GM23338 (cell line): ENCODE measurements around the gene ACSL6. TPM values are rescaled to one million over a fixed set of nuclear protein-coding genes. Genes with fewer than 3 reads are reported as not detected.

Experiments
- ATAC-seq: fragments of 200-7000 bp; cut with Tn5 transposase; 3 replicates; pipeline ENCODE4 v1.9.1; 2020
- DNase-seq: peaks from one replicate; pipeline ENCODE4 v3.0.0-alpha.2; 2015; ENCODE audit warnings: low spot score
- H2AFZ ChIP-seq: fragments of 200-600 bp; sonication (generic); 2 replicates; pipeline ENCODE4 v1.8.0; 2016; ENCODE audit warnings: antibody characterized with exemption, mild to moderate bottlenecking, moderate library complexity
- H3F3A ChIP-seq: fragments of 200-600 bp; sonication (generic); replicated peaks from 2 replicates; pipeline ENCODE4 v1.8.0; 2017; ENCODE audit warnings: antibody characterized with exemption, mixed run types, low read depth
- H3K27ac ChIP-seq: fragments of 200-600 bp; sonication (generic); 2 replicates; pipeline ENCODE4 v1.6.1; 2016; ENCODE audit warnings: low read depth
- H3K27me3 ChIP-seq: fragments of 200-600 bp; sonication (generic); 2 replicates; pipeline ENCODE4 v1.8.0; 2016; ENCODE audit warnings: mild to moderate bottlenecking, mixed run types, moderate library complexity; ENCODE audit not compliant: insufficient read depth
- H3K36me3 ChIP-seq: fragments of 200-600 bp; sonication (generic); 2 replicates; pipeline ENCODE4 v1.8.0; 2016; ENCODE audit warnings: mild to moderate bottlenecking; ENCODE audit not compliant: insufficient read depth
- H3K4me1 ChIP-seq: fragments of 200-600 bp; sonication (generic); 2 replicates; pipeline ENCODE4 v1.8.0; 2016; ENCODE audit warnings: mild to moderate bottlenecking, moderate library complexity; ENCODE audit not compliant: insufficient read depth
- H3K4me2 ChIP-seq: fragments of 200-600 bp; sonication (generic); 2 replicates; pipeline ENCODE4 v1.7.1; 2017; ENCODE audit warnings: mixed run types
- H3K4me3 ChIP-seq: fragments of 200-600 bp; sonication (generic); 2 replicates; pipeline ENCODE4 v1.6.1; 2016; ENCODE audit warnings: mixed run types
- H3K79me2 ChIP-seq: fragments of 200-600 bp; sonication (generic); replicated peaks from 2 replicates; pipeline ENCODE4 v1.8.0; 2017; ENCODE audit warnings: mild to moderate bottlenecking; ENCODE audit not compliant: insufficient read depth
- H3K9me2 ChIP-seq: fragments of 200-600 bp; sonication (generic); 2 replicates; pipeline ENCODE4 v1.8.0; 2017; ENCODE audit not compliant: insufficient read depth
- H4K20me1 ChIP-seq: fragments of 200-600 bp; sonication (generic); replicated peaks from 2 replicates; pipeline ENCODE4 v1.8.0; 2017; ENCODE audit warnings: mild to moderate bottlenecking; ENCODE audit not compliant: insufficient read depth
- H3K27ac Mint-ChIP-seq: 2 replicates; pipeline ENCODE4 v1.8.0; 2020; ENCODE audit warnings: inconsistent platforms, mild to moderate bottlenecking, moderate library complexity, mixed read lengths
- H3K27me3 Mint-ChIP-seq: 3 replicates; pipeline ENCODE4 v1.8.0; 2022; ENCODE audit warnings: low read depth, mild to moderate bottlenecking, moderate library complexity, mixed read lengths, inconsistent platforms; ENCODE audit not compliant: insufficient read depth, poor library complexity
- H3K36me3 Mint-ChIP-seq: 3 replicates; pipeline ENCODE4 v1.8.0; 2021; ENCODE audit warnings: low read depth, mild to moderate bottlenecking, inconsistent platforms, moderate library complexity, mixed read lengths
- H3K4me1 Mint-ChIP-seq: 3 replicates; pipeline ENCODE4 v1.8.0; 2020; ENCODE audit warnings: mild to moderate bottlenecking, inconsistent platforms, mixed read lengths
- H3K4me3 Mint-ChIP-seq: 3 replicates; pipeline ENCODE4 v1.8.0; 2021; ENCODE audit warnings: moderate library complexity, mild to moderate bottlenecking, inconsistent platforms, mixed read lengths
- H3K9me3 Mint-ChIP-seq: 3 replicates; pipeline ENCODE4 v1.8.0; 2020; ENCODE audit warnings: moderate library complexity, mild to moderate bottlenecking, inconsistent platforms, mixed read lengths
- CREB1 ChIP-seq: fragments of 250-450 bp; sonication (Bioruptor Pico); IDR thresholded peaks from 2 replicates; pipeline ENCODE4 v1.5.0; 2020; ENCODE audit warnings: low read depth, mild to moderate bottlenecking, moderate library complexity
- EZH2 ChIP-seq: fragments of 200-600 bp; sonication (generic); IDR thresholded peaks from one replicate; pipeline ENCODE4 v1.8.0; 2017; ENCODE audit warnings: antibody characterized with exemption, mild to moderate bottlenecking, low read depth; ENCODE audit not compliant: unreplicated experiment
- ZNF331 ChIP-seq: fragments of 250-450 bp; sonication (Bioruptor Pico); IDR thresholded peaks from 2 replicates; pipeline ENCODE4 v1.5.0; 2020; ENCODE audit warnings: low read depth, mild to moderate bottlenecking, moderate library complexity
- polyA plus RNA-seq: library from polyadenylated mRNA; unstranded; fragments of >200 nt; fragmentation: Nextera tagmentation; extraction: Ambion mirVana; gene quantifications from 2 replicates; pipeline ENCODE4 v1.2.1, GENCODE V29; 2016
- total RNA-seq: library from RNA; depleted of rRNA; stranded (reverse); fragments of >200 nt; shearing (Covaris generic); gene quantifications from 2 replicates; pipeline ENCODE4 v1.2.3, GENCODE V29; 2014
- TF ChIP-seq, protein P1 (sequence below): fragments of 250-450 bp; sonication (Bioruptor Pico); IDR thresholded peaks from 2 replicates; pipeline ENCODE4 v1.5.0; 2020; ENCODE audit warnings: mild to moderate bottlenecking, moderate library complexity
- TF ChIP-seq, protein P2 (sequence below): IDR thresholded peaks from 2 replicates; pipeline ENCODE4 v1.6.1; 2016; ENCODE audit warnings: antibody characterized with exemption
- TF ChIP-seq, protein P3 (sequence below), 2 experiments: fragments of 200-600 bp in 1 of 2; sonication (generic) in 1 of 2; conservative IDR thresholded peaks; 2 replicates each; pipeline versions ENCODE4 v1.5.1 to v1.6.1; 2016 to 2017; ENCODE audit warnings: antibody characterized with exemption in 2 of 2, low read depth in 2 of 2, mild to moderate bottlenecking in 2 of 2, moderate library complexity in 1 of 2
- TF ChIP-seq, protein P4 (sequence below): IDR thresholded peaks from one replicate; pipeline ENCODE4 v1.6.1; 2018; ENCODE audit warnings: antibody characterized with exemption; ENCODE audit not compliant: unreplicated experiment

The ACSL6 gene
- total and polyA plus RNA-seq, 2 experiments from 2014 or later: 0.76 to 3.6 TPM

DNA sequence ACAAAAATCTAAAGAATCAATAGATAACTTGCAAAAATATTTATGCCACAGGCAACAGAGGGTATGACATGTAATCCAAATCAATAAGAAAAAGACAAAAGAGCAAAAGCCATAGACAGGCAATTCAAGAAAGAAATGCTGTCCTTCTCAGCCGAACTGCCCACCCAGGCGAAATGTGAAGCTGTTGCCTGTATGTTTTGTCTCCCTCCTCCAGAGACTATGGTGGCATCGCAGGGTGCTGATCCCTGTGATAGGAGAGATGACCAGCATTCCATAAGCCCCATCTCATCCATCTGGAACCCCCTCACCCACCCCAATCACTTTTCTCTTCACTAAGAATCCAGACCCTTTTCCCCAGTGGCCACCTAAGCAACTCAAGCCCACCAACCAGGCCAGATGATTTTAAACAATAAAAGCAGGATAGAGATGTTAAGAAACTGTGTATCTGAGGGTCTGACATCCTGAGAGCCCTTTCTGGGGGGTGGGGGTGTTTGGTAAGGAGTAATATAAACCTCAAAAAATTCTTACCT is 5.3 kb upstream of the ACSL6 start (continued):
- TF ChIP-seq, protein P1, sequence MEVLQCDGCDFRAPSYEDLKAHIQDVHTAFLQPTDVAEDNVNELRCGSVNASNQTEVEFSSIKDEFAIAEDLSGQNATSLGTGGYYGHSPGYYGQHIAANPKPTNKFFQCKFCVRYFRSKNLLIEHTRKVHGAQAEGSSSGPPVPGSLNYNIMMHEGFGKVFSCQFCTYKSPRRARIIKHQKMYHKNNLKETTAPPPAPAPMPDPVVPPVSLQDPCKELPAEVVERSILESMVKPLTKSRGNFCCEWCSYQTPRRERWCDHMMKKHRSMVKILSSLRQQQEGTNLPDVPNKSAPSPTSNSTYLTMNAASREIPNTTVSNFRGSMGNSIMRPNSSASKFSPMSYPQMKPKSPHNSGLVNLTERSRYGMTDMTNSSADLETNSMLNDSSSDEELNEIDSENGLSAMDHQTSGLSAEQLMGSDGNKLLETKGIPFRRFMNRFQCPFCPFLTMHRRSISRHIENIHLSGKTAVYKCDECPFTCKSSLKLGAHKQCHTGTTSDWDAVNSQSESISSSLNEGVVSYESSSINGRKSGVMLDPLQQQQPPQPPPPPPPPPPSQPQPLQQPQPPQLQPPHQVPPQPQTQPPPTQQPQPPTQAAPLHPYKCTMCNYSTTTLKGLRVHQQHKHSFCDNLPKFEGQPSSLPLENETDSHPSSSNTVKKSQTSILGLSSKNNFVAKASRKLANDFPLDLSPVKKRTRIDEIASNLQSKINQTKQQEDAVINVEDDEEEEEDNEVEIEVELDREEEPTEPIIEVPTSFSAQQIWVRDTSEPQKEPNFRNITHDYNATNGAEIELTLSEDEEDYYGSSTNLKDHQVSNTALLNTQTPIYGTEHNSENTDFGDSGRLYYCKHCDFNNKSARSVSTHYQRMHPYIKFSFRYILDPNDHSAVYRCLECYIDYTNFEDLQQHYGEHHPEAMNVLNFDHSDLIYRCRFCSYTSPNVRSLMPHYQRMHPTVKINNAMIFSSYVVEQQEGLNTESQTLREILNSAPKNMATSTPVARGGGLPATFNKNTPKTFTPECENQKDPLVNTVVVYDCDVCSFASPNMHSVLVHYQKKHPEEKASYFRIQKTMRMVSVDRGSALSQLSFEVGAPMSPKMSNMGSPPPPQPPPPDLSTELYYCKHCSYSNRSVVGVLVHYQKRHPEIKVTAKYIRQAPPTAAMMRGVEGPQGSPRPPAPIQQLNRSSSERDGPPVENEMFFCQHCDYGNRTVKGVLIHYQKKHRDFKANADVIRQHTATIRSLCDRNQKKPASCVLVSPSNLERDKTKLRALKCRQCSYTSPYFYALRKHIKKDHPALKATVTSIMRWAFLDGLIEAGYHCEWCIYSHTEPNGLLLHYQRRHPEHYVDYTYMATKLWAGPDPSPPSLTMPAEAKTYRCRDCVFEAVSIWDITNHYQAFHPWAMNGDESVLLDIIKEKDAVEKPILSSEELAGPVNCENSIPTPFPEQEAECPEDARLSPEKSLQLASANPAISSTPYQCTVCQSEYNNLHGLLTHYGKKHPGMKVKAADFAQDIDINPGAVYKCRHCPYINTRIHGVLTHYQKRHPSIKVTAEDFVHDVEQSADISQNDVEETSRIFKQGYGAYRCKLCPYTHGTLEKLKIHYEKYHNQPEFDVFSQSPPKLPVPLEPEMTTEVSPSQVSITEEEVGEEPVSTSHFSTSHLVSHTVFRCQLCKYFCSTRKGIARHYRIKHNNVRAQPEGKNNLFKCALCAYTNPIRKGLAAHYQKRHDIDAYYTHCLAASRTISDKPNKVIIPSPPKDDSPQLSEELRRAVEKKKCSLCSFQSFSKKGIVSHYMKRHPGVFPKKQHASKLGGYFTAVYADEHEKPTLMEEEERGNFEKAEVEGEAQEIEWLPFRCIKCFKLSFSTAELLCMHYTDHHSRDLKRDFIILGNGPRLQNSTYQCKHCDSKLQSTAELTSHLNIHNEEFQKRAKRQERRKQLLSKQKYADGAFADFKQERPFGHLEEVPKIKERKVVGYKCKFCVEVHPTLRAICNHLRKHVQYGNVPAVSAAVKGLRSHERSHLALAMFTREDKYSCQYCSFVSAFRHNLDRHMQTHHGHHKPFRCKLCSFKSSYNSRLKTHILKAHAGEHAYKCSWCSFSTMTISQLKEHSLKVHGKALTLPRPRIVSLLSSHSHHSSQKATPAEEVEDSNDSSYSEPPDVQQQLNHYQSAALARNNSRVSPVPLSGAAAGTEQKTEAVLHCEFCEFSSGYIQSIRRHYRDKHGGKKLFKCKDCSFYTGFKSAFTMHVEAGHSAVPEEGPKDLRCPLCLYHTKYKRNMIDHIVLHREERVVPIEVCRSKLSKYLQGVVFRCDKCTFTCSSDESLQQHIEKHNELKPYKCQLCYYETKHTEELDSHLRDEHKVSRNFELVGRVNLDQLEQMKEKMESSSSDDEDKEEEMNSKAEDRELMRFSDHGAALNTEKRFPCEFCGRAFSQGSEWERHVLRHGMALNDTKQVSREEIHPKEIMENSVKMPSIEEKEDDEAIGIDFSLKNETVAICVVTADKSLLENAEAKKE: no peak
- TF ChIP-seq ZNF331 (CRISPR knock-in tag): no peak
- TF ChIP-seq, protein P2, sequence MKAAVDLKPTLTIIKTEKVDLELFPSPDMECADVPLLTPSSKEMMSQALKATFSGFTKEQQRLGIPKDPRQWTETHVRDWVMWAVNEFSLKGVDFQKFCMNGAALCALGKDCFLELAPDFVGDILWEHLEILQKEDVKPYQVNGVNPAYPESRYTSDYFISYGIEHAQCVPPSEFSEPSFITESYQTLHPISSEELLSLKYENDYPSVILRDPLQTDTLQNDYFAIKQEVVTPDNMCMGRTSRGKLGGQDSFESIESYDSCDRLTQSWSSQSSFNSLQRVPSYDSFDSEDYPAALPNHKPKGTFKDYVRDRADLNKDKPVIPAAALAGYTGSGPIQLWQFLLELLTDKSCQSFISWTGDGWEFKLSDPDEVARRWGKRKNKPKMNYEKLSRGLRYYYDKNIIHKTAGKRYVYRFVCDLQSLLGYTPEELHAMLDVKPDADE: no peak

DNA sequence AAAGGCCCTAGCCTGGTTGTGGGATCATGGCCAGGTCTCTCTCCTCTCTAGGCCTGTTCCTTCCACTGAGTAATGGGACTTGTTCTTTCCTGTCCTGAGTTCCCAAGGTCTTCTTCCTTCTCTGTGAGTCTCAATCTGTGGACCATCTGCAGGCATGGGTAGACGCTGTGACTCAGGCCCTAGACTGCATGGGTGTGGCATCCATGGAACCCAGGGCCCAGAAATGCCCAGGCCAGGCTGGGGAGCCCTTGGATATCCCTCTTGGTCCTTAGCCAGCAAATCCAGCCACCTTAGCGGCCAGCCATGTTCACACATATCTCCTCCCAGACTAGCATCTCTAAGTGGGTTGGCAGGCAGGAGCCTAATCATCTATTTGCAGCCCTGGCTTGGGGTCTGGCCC is 2.3 kb upstream of the ACSL6 start:
- Mint-ChIP-seq H3K36me3 (no peaks in the 10 kb centered on the region), H3K27ac (no peak overlapping the region), H3K9me3 (no peaks in the 10 kb centered on the region), H3K4me1 (peaks cover 31% of the 10 kb centered on the region), H3K4me3 (no peak overlapping the region), H3K27me3 (peaks cover 29% of the 10 kb centered on the region)
- no peak overlapping the region for H3K4me2 ChIP-seq
- no peak overlapping the region for H3K4me3 ChIP-seq
- no peaks in the 10 kb centered on the region for H3K9me2 ChIP-seq
- peaks cover 8% of the 10 kb centered on the region; the same call in 1 of the 2 replicates for H3K4me1 ChIP-seq
- TF ChIP-seq, protein P3, sequence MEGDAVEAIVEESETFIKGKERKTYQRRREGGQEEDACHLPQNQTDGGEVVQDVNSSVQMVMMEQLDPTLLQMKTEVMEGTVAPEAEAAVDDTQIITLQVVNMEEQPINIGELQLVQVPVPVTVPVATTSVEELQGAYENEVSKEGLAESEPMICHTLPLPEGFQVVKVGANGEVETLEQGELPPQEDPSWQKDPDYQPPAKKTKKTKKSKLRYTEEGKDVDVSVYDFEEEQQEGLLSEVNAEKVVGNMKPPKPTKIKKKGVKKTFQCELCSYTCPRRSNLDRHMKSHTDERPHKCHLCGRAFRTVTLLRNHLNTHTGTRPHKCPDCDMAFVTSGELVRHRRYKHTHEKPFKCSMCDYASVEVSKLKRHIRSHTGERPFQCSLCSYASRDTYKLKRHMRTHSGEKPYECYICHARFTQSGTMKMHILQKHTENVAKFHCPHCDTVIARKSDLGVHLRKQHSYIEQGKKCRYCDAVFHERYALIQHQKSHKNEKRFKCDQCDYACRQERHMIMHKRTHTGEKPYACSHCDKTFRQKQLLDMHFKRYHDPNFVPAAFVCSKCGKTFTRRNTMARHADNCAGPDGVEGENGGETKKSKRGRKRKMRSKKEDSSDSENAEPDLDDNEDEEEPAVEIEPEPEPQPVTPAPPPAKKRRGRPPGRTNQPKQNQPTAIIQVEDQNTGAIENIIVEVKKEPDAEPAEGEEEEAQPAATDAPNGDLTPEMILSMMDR (conservative IDR thresholded peaks at IDR 0.05; ENCODE audit: low read depth in 2 of 2): no peak
- TF ChIP-seq, protein P4, sequence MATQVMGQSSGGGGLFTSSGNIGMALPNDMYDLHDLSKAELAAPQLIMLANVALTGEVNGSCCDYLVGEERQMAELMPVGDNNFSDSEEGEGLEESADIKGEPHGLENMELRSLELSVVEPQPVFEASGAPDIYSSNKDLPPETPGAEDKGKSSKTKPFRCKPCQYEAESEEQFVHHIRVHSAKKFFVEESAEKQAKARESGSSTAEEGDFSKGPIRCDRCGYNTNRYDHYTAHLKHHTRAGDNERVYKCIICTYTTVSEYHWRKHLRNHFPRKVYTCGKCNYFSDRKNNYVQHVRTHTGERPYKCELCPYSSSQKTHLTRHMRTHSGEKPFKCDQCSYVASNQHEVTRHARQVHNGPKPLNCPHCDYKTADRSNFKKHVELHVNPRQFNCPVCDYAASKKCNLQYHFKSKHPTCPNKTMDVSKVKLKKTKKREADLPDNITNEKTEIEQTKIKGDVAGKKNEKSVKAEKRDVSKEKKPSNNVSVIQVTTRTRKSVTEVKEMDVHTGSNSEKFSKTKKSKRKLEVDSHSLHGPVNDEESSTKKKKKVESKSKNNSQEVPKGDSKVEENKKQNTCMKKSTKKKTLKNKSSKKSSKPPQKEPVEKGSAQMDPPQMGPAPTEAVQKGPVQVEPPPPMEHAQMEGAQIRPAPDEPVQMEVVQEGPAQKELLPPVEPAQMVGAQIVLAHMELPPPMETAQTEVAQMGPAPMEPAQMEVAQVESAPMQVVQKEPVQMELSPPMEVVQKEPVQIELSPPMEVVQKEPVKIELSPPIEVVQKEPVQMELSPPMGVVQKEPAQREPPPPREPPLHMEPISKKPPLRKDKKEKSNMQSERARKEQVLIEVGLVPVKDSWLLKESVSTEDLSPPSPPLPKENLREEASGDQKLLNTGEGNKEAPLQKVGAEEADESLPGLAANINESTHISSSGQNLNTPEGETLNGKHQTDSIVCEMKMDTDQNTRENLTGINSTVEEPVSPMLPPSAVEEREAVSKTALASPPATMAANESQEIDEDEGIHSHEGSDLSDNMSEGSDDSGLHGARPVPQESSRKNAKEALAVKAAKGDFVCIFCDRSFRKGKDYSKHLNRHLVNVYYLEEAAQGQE: no peak
- TF ChIP-seq EZH2 (no peak), CREB1 (CRISPR knock-in tag) (no peak)
- ATAC-seq: no peak
- no peak overlapping the region for H3K27ac ChIP-seq
- DNase-seq: no peak
- H2AFZ ChIP-seq: no peak overlapping the region
- no peaks in the 10 kb centered on the region for H3K79me2 ChIP-seq
- H3F3A ChIP-seq: no peaks in the 10 kb centered on the region
- H3K27me3 ChIP-seq: peaks cover 25% of the 10 kb centered on the region
- no peaks in the 10 kb centered on the region for H4K20me1 ChIP-seq
- H3K36me3 ChIP-seq: no peaks in the 10 kb centered on the region
